Measurements from ENCODE around the gene NMRK1. TPM values are rescaled to one million over a fixed set of nuclear protein-coding genes. Genes with fewer than 3 reads are reported as not detected.

Gene NMRK1
- polyA plus RNA-seq, 1 donor, result 20.1 TPM

- DNase-seq, result no peak
These were observed 13.1 kb upstream of the NMRK1 start for GRCh38 chr9:75101004-75101588.

- DNase-seq, result no peak
These were observed 8.8 kb upstream of the NMRK1 start for GRCh38 chr9:75096796-75097195.

- DNase-seq, result no peak
These were observed 4.8 kb upstream of the NMRK1 start for GRCh38 chr9:75092766-75093165.

- no peak for DNase-seq
These were observed 2.6 kb upstream of the NMRK1 start for GRCh38 chr9:75090579-75090978.

GRCh38 chr9:75089373-75089766 lies 1.4 kb upstream of the NMRK1 start:
- DNase-seq, result no peak

GRCh38 chr9:75088646-75089372 lies 854 bp upstream of the NMRK1 start:
- peak; percentile 51 for DNase-seq

- DNase-seq, result peak; percentile 33
These were observed 599 bp downstream of the NMRK1 start for GRCh38 chr9:75087289-75087823.

GRCh38 chr9:75086541-75087288 lies 1.2 kb downstream of the NMRK1 start:
- no peak for DNase-seq

- no peak for DNase-seq
These were observed 2.3 kb downstream of the NMRK1 start for GRCh38 chr9:75085640-75086039.

GRCh38 chr9:75084081-75084672 lies 3.8 kb downstream of the NMRK1 start:
- no peak for DNase-seq

GRCh38 chr9:75083188-75083970 lies 4.6 kb downstream of the NMRK1 start:
- no peak for DNase-seq

- no peak for DNase-seq
These were observed 6.3 kb downstream of the NMRK1 start for GRCh38 chr9:75081632-75082031.

GRCh38 chr9:75072895-75073294 lies 15.1 kb downstream of the NMRK1 start:
- no peak for DNase-seq

- DNase-seq, result no peak
These were observed 16.3 kb downstream of the NMRK1 start for GRCh38 chr9:75071530-75072122.

- no peak for DNase-seq
These were observed 18.8 kb downstream of the NMRK1 start for GRCh38 chr9:75069171-75069570.

- DNase-seq, result no peak
These were observed 20.1 kb downstream of the NMRK1 start for GRCh38 chr9:75067894-75068293.

GRCh38 chr9:75065510-75065909 lies 22.4 kb downstream of the NMRK1 start:
- no peak for DNase-seq

- DNase-seq, result no peak
These were observed 23.5 kb downstream of the NMRK1 start for GRCh38 chr9:75064307-75065025.

- no peak for DNase-seq
These were observed 24.2 kb downstream of the NMRK1 start for GRCh38 chr9:75063556-75064305.

- no peak for DNase-seq
These were observed 26.8 kb downstream of the NMRK1 start for GRCh38 chr9:75061169-75061568.

All from hindlimb muscle (tissue), 1 donor.